ENCODE data around the gene DIAPH3.

- no peak for TF ChIP-seq CTCF (IDR thresholded peaks at IDR 0.05)
- no peak for TF ChIP-seq POLR2A (IDR thresholded peaks at IDR 0.05)
These were observed 381.0 kb downstream of the DIAPH3 start for GRCh38 chr13:59782696-59783095.

Data from lower leg skin (tissue), 3 donors.